ENCODE measurements around the gene DYDC1.

DNA sequence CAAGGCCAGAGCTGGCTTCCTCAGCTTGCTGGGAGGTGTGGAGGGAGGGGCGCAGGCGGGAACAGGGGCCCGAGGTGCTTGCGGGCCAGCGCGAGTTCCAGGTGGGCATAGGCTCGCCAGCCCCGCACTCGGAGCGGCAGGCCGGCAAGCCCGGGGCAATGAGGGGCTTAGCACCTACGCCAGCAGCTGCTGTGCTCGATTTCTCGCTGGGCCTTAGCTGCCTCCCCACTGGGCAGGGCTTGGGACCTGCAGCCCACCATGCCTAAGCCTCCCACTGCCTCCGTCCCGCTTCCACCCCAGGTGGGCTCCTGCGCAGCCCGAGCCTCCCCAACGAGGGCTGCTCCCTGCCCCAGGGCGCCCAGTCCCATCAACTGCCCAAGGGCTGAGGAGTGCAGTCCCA is 41.2 kb downstream of the DYDC1 start:
- TF ChIP-seq, protein P1, sequence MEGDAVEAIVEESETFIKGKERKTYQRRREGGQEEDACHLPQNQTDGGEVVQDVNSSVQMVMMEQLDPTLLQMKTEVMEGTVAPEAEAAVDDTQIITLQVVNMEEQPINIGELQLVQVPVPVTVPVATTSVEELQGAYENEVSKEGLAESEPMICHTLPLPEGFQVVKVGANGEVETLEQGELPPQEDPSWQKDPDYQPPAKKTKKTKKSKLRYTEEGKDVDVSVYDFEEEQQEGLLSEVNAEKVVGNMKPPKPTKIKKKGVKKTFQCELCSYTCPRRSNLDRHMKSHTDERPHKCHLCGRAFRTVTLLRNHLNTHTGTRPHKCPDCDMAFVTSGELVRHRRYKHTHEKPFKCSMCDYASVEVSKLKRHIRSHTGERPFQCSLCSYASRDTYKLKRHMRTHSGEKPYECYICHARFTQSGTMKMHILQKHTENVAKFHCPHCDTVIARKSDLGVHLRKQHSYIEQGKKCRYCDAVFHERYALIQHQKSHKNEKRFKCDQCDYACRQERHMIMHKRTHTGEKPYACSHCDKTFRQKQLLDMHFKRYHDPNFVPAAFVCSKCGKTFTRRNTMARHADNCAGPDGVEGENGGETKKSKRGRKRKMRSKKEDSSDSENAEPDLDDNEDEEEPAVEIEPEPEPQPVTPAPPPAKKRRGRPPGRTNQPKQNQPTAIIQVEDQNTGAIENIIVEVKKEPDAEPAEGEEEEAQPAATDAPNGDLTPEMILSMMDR (IDR thresholded peaks at IDR 0.05), result no peak
- TF ChIP-seq POLR2A (IDR thresholded peaks at IDR 0.05), result no peak

All from thyroid gland (tissue), 4 donors.